Ovary (tissue), 3 donors: ENCODE results near the gene GALNTL6.

ENCODE experiments used
- CTCF ChIP-seq, 3 donors: fragments of 450-650 bp in 2 of 3; fragments of 200-600 bp in 1 of 3; IDR thresholded peaks; one replicate each; pipeline versions ENCODE4 v1.5.1 to v1.8.0; 2016 to 2022; ENCODE audit warnings: antibody characterized with exemption in 3 of 3, mild to moderate bottlenecking in 1 of 3
- EP300 ChIP-seq: sonication (generic); formaldehyde crosslinking; IDR thresholded peaks from one replicate; pipeline ENCODE4 v1.6.1; 2017; ENCODE audit warnings: antibody characterized with exemption
- POLR2A ChIP-seq: fragments of 450-650 bp; IDR thresholded peaks from one replicate; pipeline ENCODE4 v1.6.1; 2017; ENCODE audit warnings: antibody characterized with exemption, mild to moderate bottlenecking, moderate library complexity
- donor health status: DM: no; HTN: no; CAD: no.

DNA sequence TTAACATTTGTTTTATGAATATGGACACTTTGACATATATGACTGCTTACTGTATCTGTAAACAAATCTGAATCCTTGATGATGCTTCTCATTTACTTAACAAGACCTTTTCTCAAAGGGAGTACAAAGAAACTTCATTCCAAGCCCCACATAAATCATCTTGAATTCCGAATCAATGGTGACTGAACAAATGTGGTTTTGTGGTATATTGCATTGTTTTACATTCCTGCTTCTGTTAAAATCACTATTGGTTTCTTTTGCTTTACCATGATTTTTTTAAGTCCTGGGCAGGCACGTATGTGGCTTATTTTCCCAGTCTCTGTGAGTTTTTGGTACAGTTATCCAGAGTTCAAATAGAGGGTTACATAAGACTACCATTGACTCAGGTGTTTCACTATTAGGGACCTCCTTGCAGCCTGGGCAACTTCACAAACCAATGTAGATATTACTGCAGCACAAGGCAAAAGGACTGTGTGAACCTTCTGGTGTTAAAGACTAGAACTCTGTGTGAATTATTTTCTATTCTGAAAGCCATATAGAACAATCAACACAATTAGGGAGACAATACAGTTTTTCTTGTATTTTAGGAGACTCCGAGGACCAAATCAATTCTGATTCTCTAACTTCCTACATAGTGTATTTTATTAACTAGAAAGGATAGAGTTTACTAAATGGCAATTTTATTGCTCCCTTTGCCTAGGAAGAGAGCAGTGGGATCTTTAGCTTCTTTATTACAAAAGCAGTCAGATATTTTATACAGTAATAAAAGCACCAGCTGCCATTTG lies 196.4 kb downstream of the GALNTL6 start:
- no peak for TF ChIP-seq CTCF (IDR thresholded peaks at IDR 0.05)
- TF ChIP-seq POLR2A, result no peak
- TF ChIP-seq EP300, result no peak
